Measurements from ENCODE around the gene TRPC6. TPM values are rescaled to one million over a fixed set of nuclear protein-coding genes. Genes with fewer than 3 reads are reported as not detected.

The TRPC6 gene
- total and polyA plus RNA-seq, 4 experiments from 2014 or later = not detected

DNA sequence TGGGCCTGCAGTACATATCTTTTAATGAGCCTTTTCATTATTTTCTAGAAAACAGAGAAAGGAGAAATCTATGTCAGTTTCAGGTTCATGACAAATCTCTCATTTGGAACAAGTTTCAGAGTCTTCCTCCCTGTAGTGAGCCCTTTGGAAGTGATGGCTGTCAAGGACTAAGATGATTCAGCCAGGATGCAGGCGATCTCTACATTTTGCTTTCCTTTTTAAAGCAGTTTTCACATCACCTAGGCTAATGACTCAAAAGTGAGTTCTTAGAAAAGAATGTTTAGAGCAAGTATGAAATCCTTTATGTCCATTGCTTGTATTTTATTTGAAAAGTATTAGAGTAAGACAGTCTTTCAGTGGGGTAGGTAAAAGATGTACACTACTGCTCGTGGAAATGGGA is 130.1 kb downstream of the TRPC6 start:
- no peak overlapping the region for H3K4me3 ChIP-seq (ENCODE audit: low read length in 2 of 2)
- no peaks in the 10 kb centered on the region for H3K9me3 ChIP-seq (ENCODE audit: control insufficient read depth in 1 of 2, low read length in 2 of 2)
- no peak overlapping the region for H3K4me3 Mint-ChIP-seq
- no peaks in the 10 kb centered on the region for H3K36me3 ChIP-seq (ENCODE audit: insufficient read depth, low read length)
- no peak overlapping the region for H3K27ac Mint-ChIP-seq
- H3K4me1 Mint-ChIP-seq = no peaks in the 10 kb centered on the region
- H3K27me3 Mint-ChIP-seq = no peaks in the 10 kb centered on the region
- CTCF ChIA-PET (ENCODE audit: partially characterized antibody) = no interaction called here
- no peaks in the 10 kb centered on the region for H3K36me3 Mint-ChIP-seq
- intact Hi-C loops (cut with micrococcal nuclease) = no loop called here
- no peak overlapping the region for H3K27ac ChIP-seq (ENCODE audit: low read depth, low read length)
- H3K27me3 ChIP-seq (ENCODE audit: insufficient read depth, low read length) = no peaks in the 10 kb centered on the region
- POLR2A ChIA-PET (ENCODE audit: partially characterized antibody) = no interaction called here
- H3K9me3 Mint-ChIP-seq = peaks cover 0 to 4% (median 0%) of the 10 kb centered on the region in 8 donors
- no peaks in the 10 kb centered on the region for H3K4me1 ChIP-seq (ENCODE audit: insufficient read depth, low read length)
- no peak for DNase-seq

- Mint-ChIP-seq H3K36me3 (no peaks in the 10 kb centered on the region), H3K27me3 (no peaks in the 10 kb centered on the region), H3K27ac (no peak overlapping the region), H3K4me3 (no peak overlapping the region), H3K4me1 (no peaks in the 10 kb centered on the region), H3K9me3 (peaks cover 0 to 6% (median 0%) of the 10 kb centered on the region in 8 donors)
- no peaks in the 10 kb centered on the region for H3K9me3 ChIP-seq (ENCODE audit: control insufficient read depth in 1 of 2, low read length in 2 of 2)
- no peaks in the 10 kb centered on the region for H3K36me3 ChIP-seq (ENCODE audit: insufficient read depth, low read length)
- H3K4me1 ChIP-seq (ENCODE audit: insufficient read depth, low read length) = no peaks in the 10 kb centered on the region
- H3K27me3 ChIP-seq (ENCODE audit: insufficient read depth, low read length) = no peaks in the 10 kb centered on the region
- no peak overlapping the region for H3K27ac ChIP-seq (ENCODE audit: low read depth, low read length)
- no peak for DNase-seq
- POLR2A ChIA-PET (ENCODE audit: partially characterized antibody) = no interaction called here
- intact Hi-C loops (cut with micrococcal nuclease) = no loop called here
- H3K4me3 ChIP-seq (ENCODE audit: low read length in 2 of 2) = no peak overlapping the region
- CTCF ChIA-PET (ENCODE audit: partially characterized antibody) = no interaction called here
Observed at GRCh38 chr11:101448881-101449442, 134.8 kb downstream of the TRPC6 start.

GRCh38 chr11:101446726-101447125 is 137.1 kb downstream of the TRPC6 start:
- Mint-ChIP-seq H3K9me3 (peaks cover 0 to 6% (median 1%) of the 10 kb centered on the region in 8 donors), H3K27me3 (no peaks in the 10 kb centered on the region), H3K36me3 (no peaks in the 10 kb centered on the region), H3K4me3 (no peak overlapping the region), H3K27ac (no peak overlapping the region), H3K4me1 (no peaks in the 10 kb centered on the region)
- Histone ChIP-seq H3K9me3 (ENCODE audit: control insufficient read depth in 1 of 2, low read length in 2 of 2) (no peaks in the 10 kb centered on the region), H3K27me3 (ENCODE audit: insufficient read depth, low read length) (no peaks in the 10 kb centered on the region), H3K4me1 (ENCODE audit: insufficient read depth, low read length) (no peaks in the 10 kb centered on the region), H3K27ac (ENCODE audit: low read depth, low read length) (no peak overlapping the region), H3K4me3 (ENCODE audit: low read length in 2 of 2) (no peak overlapping the region), H3K36me3 (ENCODE audit: insufficient read depth, low read length) (no peaks in the 10 kb centered on the region)
- DNase-seq = no peak
- CTCF ChIA-PET (ENCODE audit: partially characterized antibody) = no interaction called here
- POLR2A ChIA-PET (ENCODE audit: partially characterized antibody) = no interaction called here
- intact Hi-C loops (cut with micrococcal nuclease) = no loop called here

DNA sequence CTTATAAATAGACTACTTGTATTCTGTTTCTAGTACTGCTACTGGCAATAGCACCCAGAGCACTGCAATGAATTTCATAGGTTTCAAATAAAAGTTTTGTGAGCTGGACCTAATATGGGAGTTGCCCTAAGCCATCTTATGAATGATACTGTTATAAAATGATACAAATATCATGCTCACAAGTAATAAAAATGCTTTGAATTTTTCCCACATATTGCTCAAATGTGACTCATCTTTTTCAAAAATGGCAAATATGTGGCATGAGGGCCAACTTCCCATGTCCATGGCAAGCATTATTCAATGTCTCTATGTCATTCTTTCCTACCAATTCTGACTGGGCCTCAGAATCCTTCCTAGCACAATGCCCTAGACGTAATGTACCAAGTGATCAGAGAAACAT is 137.6 kb downstream of the TRPC6 start:
- no peaks in the 10 kb centered on the region for H3K4me1 ChIP-seq (ENCODE audit: insufficient read depth, low read length)
- H3K27ac Mint-ChIP-seq = no peak overlapping the region
- H3K9me3 ChIP-seq (ENCODE audit: control insufficient read depth in 1 of 2, low read length in 2 of 2) = no peaks in the 10 kb centered on the region
- CTCF ChIA-PET (ENCODE audit: partially characterized antibody) = no interaction called here
- POLR2A ChIA-PET (ENCODE audit: partially characterized antibody) = no interaction called here
- H3K4me3 ChIP-seq (ENCODE audit: low read length in 2 of 2) = no peak overlapping the region
- no peaks in the 10 kb centered on the region for H3K4me1 Mint-ChIP-seq
- H3K9me3 Mint-ChIP-seq = peaks cover 0 to 6% (median 1%) of the 10 kb centered on the region in 8 donors
- no peaks in the 10 kb centered on the region for H3K36me3 Mint-ChIP-seq
- no peak overlapping the region for H3K27ac ChIP-seq (ENCODE audit: low read depth, low read length)
- H3K27me3 Mint-ChIP-seq = no peaks in the 10 kb centered on the region
- H3K36me3 ChIP-seq (ENCODE audit: insufficient read depth, low read length) = no peaks in the 10 kb centered on the region
- no peaks in the 10 kb centered on the region for H3K27me3 ChIP-seq (ENCODE audit: insufficient read depth, low read length)
- no peak for DNase-seq
- no peak overlapping the region for H3K4me3 Mint-ChIP-seq
- intact Hi-C loops (cut with micrococcal nuclease) = no loop called here

GRCh38 chr11:101445761-101446160 is 138.0 kb downstream of the TRPC6 start:
- peaks cover 0 to 6% (median 1%) of the 10 kb centered on the region in 8 donors for H3K9me3 Mint-ChIP-seq
- DNase-seq = no peak
- Histone ChIP-seq H3K27ac (ENCODE audit: low read depth, low read length) (no peak overlapping the region), H3K4me1 (ENCODE audit: insufficient read depth, low read length) (no peaks in the 10 kb centered on the region), H3K27me3 (ENCODE audit: insufficient read depth, low read length) (no peaks in the 10 kb centered on the region), H3K9me3 (ENCODE audit: control insufficient read depth in 1 of 2, low read length in 2 of 2) (no peaks in the 10 kb centered on the region), H3K4me3 (ENCODE audit: low read length in 2 of 2) (no peak overlapping the region), H3K36me3 (ENCODE audit: insufficient read depth, low read length) (no peaks in the 10 kb centered on the region)
- H3K36me3 Mint-ChIP-seq = no peaks in the 10 kb centered on the region
- no peak overlapping the region for H3K4me3 Mint-ChIP-seq
- H3K27me3 Mint-ChIP-seq = no peaks in the 10 kb centered on the region
- no peak overlapping the region for H3K27ac Mint-ChIP-seq
- intact Hi-C loops (cut with micrococcal nuclease) = no loop called here
- H3K4me1 Mint-ChIP-seq = no peaks in the 10 kb centered on the region
- CTCF ChIA-PET (ENCODE audit: partially characterized antibody) = no interaction called here
- POLR2A ChIA-PET (ENCODE audit: partially characterized antibody) = no interaction called here

DNA sequence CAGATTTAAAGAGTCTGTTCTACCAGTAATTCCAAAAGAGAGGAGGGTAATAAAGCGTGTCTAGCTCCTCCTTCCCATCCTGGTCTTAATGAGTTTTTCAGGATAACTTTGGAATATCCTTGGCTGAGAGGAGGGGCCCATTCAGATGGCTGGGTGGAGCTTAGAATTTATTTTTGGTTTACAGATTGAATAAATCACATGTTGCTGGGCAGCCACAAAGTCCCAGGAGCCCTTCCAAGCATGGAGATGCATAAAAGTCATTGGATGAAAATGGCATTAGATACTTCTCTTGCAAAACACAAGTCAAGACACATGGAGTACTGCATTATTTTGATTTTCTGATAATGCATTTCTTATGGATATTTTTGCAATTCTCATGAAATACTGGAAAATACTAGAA is 139.0 kb downstream of the TRPC6 start:
- no peak overlapping the region for H3K4me3 ChIP-seq (ENCODE audit: low read length in 2 of 2)
- intact Hi-C loops (cut with micrococcal nuclease) = no loop called here
- H3K36me3 ChIP-seq (ENCODE audit: insufficient read depth, low read length) = no peaks in the 10 kb centered on the region
- Mint-ChIP-seq H3K27ac (no peak overlapping the region), H3K27me3 (no peaks in the 10 kb centered on the region), H3K36me3 (no peaks in the 10 kb centered on the region), H3K4me3 (no peak overlapping the region), H3K4me1 (no peaks in the 10 kb centered on the region), H3K9me3 (peaks cover 0 to 12% (median 3%) of the 10 kb centered on the region in 8 donors)
- H3K27ac ChIP-seq (ENCODE audit: low read depth, low read length) = no peak overlapping the region
- ChIA-PET CTCF (ENCODE audit: partially characterized antibody) (no interaction called here), POLR2A (ENCODE audit: partially characterized antibody) (no interaction called here)
- H3K27me3 ChIP-seq (ENCODE audit: insufficient read depth, low read length) = no peaks in the 10 kb centered on the region
- H3K4me1 ChIP-seq (ENCODE audit: insufficient read depth, low read length) = no peaks in the 10 kb centered on the region
- DNase-seq = no peak
- no peaks in the 10 kb centered on the region for H3K9me3 ChIP-seq (ENCODE audit: control insufficient read depth in 1 of 2, low read length in 2 of 2)

DNA sequence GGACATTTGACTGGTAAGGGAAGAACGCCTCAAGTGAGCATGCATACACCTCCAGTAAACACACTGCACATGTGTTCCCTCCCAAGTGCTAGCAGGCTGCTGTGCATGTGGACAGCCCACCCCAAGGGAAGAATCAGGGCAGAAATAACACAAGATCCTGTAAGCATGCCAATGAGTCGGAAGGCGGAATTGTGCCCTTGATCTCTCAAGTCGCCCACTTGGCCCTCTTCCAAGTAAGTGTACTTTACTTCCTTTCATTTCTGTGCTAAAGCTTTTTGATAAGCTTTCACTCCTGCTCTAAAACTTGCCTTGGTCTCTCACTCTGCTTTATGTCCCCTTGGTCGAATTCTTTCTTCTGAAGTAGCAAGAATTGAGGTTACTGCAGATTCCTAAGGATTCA is 139.6 kb downstream of the TRPC6 start:
- peaks cover 0 to 12% (median 3%) of the 10 kb centered on the region in 8 donors for H3K9me3 Mint-ChIP-seq
- CTCF ChIA-PET (ENCODE audit: partially characterized antibody) = no interaction called here
- Histone ChIP-seq H3K4me3 (ENCODE audit: low read length in 2 of 2) (no peak overlapping the region), H3K4me1 (ENCODE audit: insufficient read depth, low read length) (no peaks in the 10 kb centered on the region), H3K27ac (ENCODE audit: low read depth, low read length) (no peak overlapping the region), H3K9me3 (ENCODE audit: control insufficient read depth in 1 of 2, low read length in 2 of 2) (no peaks in the 10 kb centered on the region), H3K27me3 (ENCODE audit: insufficient read depth, low read length) (no peaks in the 10 kb centered on the region), H3K36me3 (ENCODE audit: insufficient read depth, low read length) (no peaks in the 10 kb centered on the region)
- intact Hi-C loops (cut with micrococcal nuclease) = no loop called here
- H3K27ac Mint-ChIP-seq = no peak overlapping the region
- no peaks in the 10 kb centered on the region for H3K27me3 Mint-ChIP-seq
- H3K4me1 Mint-ChIP-seq = no peaks in the 10 kb centered on the region
- no peak for DNase-seq
- POLR2A ChIA-PET (ENCODE audit: partially characterized antibody) = no interaction called here
- H3K4me3 Mint-ChIP-seq = no peak overlapping the region
- no peaks in the 10 kb centered on the region for H3K36me3 Mint-ChIP-seq

- H3K9me3 ChIP-seq (ENCODE audit: control insufficient read depth in 1 of 2, low read length in 2 of 2) = no peaks in the 10 kb centered on the region
- DNase-seq = no peak
- no peak overlapping the region for H3K4me3 Mint-ChIP-seq
- CTCF ChIA-PET (ENCODE audit: partially characterized antibody) = no interaction called here
- no peaks in the 10 kb centered on the region for H3K4me1 Mint-ChIP-seq
- no peak overlapping the region for H3K27ac ChIP-seq (ENCODE audit: low read depth, low read length)
- no peak overlapping the region for H3K4me3 ChIP-seq (ENCODE audit: low read length in 2 of 2)
- no peaks in the 10 kb centered on the region for H3K36me3 Mint-ChIP-seq
- peaks cover 0 to 12% (median 5%) of the 10 kb centered on the region in 8 donors for H3K9me3 Mint-ChIP-seq
- no peaks in the 10 kb centered on the region for H3K4me1 ChIP-seq (ENCODE audit: insufficient read depth, low read length)
- POLR2A ChIA-PET (ENCODE audit: partially characterized antibody) = no interaction called here
- no peaks in the 10 kb centered on the region for H3K27me3 ChIP-seq (ENCODE audit: insufficient read depth, low read length)
- intact Hi-C loops (cut with micrococcal nuclease) = no loop called here
- H3K36me3 ChIP-seq (ENCODE audit: insufficient read depth, low read length) = no peaks in the 10 kb centered on the region
- H3K27me3 Mint-ChIP-seq = no peaks in the 10 kb centered on the region
- no peak overlapping the region for H3K27ac Mint-ChIP-seq
Observed at GRCh38 chr11:101442936-101443521, 140.8 kb downstream of the TRPC6 start.

Data from CD4-positive, alpha-beta memory T cell (primary cell).